Lung (tissue), 12 donors: ENCODE measurements around the gene TNFRSF1A. TPM values are rescaled to one million over a fixed set of nuclear protein-coding genes. Genes with fewer than 3 reads are reported as not detected.

ENCODE experiments used
- ATAC-seq: fragments of 200-7000 bp; cut with Tn5 transposase; one replicate; pipeline ENCODE4 v1.9.1; 2020; ENCODE audit warnings: moderate number of reproducible peaks; ENCODE audit not compliant: insufficient read depth, low FRiP score
- DNase-seq, 3 donors: peaks; one replicate each; pipeline ENCODE4 v3.0.0-alpha.2; 2013 to 2017
- H3K27ac ChIP-seq, 2 donors: one replicate each; pipeline ENCODE4 v1.5.1; 2013; ENCODE audit warnings: mild to moderate bottlenecking in 2 of 2, moderate library complexity in 2 of 2, control low read depth in 1 of 2, inconsistent platforms in 1 of 2, low read depth in 1 of 2, low read length in 1 of 2
- H3K27me3 ChIP-seq, 3 donors: one replicate each; pipeline ENCODE4 v1.5.1; 2013; ENCODE audit warnings: low read length in 2 of 3; ENCODE audit not compliant: control insufficient read depth in 3 of 3, insufficient read depth in 3 of 3
- H3K36me3 ChIP-seq, 4 donors: one replicate each; pipeline ENCODE4 v1.5.1; 2013; ENCODE audit warnings: low read length in 4 of 4, mild to moderate bottlenecking in 1 of 4, moderate library complexity in 1 of 4; ENCODE audit not compliant: control insufficient read depth in 4 of 4, insufficient read depth in 4 of 4
- H3K4me1 ChIP-seq, 5 donors: one replicate each; pipeline ENCODE4 v1.5.1; 2013; ENCODE audit warnings: low read length in 5 of 5, mild to moderate bottlenecking in 2 of 5, moderate library complexity in 1 of 5; ENCODE audit not compliant: control insufficient read depth in 5 of 5, insufficient read depth in 5 of 5
- H3K4me3 ChIP-seq: one replicate; pipeline ENCODE4 v1.5.1; 2013; ENCODE audit warnings: mild to moderate bottlenecking, control low read depth, moderate library complexity
- H3K9ac ChIP-seq, 2 donors: one replicate each; pipeline ENCODE4 v1.5.1; 2013; ENCODE audit warnings: low read length in 2 of 2, control low read depth in 1 of 2; ENCODE audit not compliant: insufficient read depth in 1 of 2
- H3K9me3 ChIP-seq, 4 donors: one replicate each; pipeline ENCODE4 v1.5.1; 2013; ENCODE audit warnings: low read length in 3 of 4, mild to moderate bottlenecking in 1 of 4, moderate library complexity in 1 of 4; ENCODE audit not compliant: control insufficient read depth in 4 of 4, insufficient read depth in 3 of 4
- WGBS, 2 donors: extraction: QIAGEN DNeasy Blood & Tissue Kit; methylation state at CpG; one replicate each; pipeline ENCODE4 v1.1.7; 2013; 5-methylcytosine and 5-hydroxymethylcytosine counted together
- polyA plus RNA-seq, 2 donors: library from polyadenylated mRNA; stranded (reverse); fragments of 200-250 nt; gene quantifications; one replicate each; pipeline ENCODE4 v1.2.1, GENCODE V29; 2013
- total RNA-seq, 2 donors: library from RNA; depleted of rRNA in 1 of 2; stranded (reverse); fragments of >200 nt in 1 of 2; gene quantifications; one replicate each; pipeline ENCODE4 v1.2.1, GENCODE V29; 2014 to 2021
- TF ChIP-seq, protein P1 (sequence below): IDR thresholded peaks from 2 replicates; pipeline ENCODE4 v1.5.1; 2012; ENCODE audit warnings: mild to moderate bottlenecking; ENCODE audit errors: control extremely low read depth, extremely low read depth
- donor health status: control.
- donor health status: control.
- donor health status: Bipolar disorder and iron deficiency.
- donor health status: healthy.
- donor health status: DM: yes; HTN: yes; CAD: no.

The TNFRSF1A gene
- total and polyA plus RNA-seq, 4 donors = 81.6 to 184 (median 178) TPM

DNA sequence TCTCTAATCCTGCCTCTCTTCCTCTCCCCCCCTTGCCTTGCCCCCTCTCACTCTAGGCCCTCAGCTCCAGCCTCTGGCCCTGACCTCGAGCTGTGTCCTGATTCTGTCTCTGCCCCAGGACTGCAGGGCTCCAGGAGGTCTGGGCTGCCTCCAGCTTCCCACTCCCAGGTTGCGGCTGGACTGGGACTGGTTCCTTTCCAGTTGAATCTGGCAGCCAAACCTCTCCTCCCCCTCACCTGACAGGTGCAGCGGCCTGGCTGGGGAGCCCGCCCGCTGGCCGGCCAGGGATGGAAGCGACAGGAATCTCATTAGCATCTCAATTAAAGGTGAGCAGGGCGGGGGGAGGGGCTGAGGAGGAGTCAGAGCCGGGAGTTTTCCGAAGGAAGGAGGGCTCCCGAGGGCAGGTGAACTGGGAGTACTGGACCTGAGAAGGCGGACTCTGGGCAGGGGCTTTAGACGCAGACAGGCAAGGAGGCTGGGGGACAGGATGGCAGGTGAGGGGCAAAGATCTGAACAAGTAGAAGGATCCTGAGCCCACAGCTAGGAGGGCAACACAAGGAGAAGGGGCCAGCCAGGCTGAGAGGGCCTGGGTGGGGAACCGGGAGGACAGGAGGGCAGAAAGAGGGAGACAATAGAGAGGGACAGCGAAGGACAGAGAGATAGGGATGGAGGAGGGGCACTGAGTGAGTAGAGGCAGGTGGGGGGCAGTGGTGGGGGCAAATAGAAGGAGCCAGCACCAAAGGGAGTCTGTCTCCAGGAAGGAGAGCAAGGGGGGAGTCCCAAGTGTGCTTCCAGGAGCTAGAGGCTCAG is 33.6 kb upstream of the TNFRSF1A start, which contains the start of gene SCNN1A:
SCNN1A (minus strand) TSS at position 295 of the 810 bp plus-strand sequence. CDS start 780 bp downstream, outside the sequence.
- TF ChIP-seq, protein P1, sequence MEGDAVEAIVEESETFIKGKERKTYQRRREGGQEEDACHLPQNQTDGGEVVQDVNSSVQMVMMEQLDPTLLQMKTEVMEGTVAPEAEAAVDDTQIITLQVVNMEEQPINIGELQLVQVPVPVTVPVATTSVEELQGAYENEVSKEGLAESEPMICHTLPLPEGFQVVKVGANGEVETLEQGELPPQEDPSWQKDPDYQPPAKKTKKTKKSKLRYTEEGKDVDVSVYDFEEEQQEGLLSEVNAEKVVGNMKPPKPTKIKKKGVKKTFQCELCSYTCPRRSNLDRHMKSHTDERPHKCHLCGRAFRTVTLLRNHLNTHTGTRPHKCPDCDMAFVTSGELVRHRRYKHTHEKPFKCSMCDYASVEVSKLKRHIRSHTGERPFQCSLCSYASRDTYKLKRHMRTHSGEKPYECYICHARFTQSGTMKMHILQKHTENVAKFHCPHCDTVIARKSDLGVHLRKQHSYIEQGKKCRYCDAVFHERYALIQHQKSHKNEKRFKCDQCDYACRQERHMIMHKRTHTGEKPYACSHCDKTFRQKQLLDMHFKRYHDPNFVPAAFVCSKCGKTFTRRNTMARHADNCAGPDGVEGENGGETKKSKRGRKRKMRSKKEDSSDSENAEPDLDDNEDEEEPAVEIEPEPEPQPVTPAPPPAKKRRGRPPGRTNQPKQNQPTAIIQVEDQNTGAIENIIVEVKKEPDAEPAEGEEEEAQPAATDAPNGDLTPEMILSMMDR = no peak
- ATAC-seq (peak; percentile 12), DNase-seq (no peak)
- peak within 1 kb of the TSS in 1 of 2 donors; percentile 89 for H3K27ac ChIP-seq
- WGBS, 2 donors = 70 to 88% methylated on average over 15 of the region's 15 CpGs
- H3K36me3 ChIP-seq = no peaks in the 10 kb centered on the region
- H3K9ac ChIP-seq = peak within 1 kb of the TSS in 1 of 2 donors; percentile 13
- H3K4me3 ChIP-seq = peak within 1 kb of the TSS; percentile 9
- no peaks in the 10 kb centered on the region for H3K9me3 ChIP-seq
- peaks cover 0 to 39% (median 13%) of the 10 kb centered on the region in 5 donors for H3K4me1 ChIP-seq
- no peaks in the 10 kb centered on the region for H3K27me3 ChIP-seq

DNA sequence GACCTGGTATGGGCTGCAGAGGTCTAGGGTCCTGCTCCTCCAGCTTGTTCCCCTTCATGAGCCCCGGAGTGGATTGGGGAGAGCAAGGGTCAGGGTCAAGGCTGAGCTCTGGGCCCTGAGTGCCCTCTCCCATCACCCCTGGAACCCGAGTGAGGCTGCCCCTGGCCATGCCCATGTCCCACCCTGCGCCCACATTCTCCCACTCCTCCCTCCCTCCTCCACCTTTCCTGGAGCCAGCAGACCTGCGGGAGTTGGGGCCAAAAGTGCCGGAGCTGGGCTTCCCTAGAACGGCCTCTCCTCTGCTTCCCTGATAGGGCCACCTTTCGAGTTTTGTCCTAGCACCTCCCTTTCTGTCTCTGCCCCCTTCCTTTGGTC is 32.9 kb upstream of the TNFRSF1A start:
- no peaks in the 10 kb centered on the region for H3K27me3 ChIP-seq
- DNase-seq (no peak), ATAC-seq (no peak)
- no peaks in the 10 kb centered on the region for H3K9me3 ChIP-seq
- 71 to 81% methylated on average over 7 of the region's 7 CpGs for WGBS, 2 donors
- no peak overlapping the region for H3K9ac ChIP-seq
- TF ChIP-seq, protein P1 = no peak
- H3K4me1 ChIP-seq = peaks cover 0 to 34% (median 19%) of the 10 kb centered on the region in 5 donors
- H3K27ac ChIP-seq = peak overlapping the region in 1 of 2 donors; percentile 89
- peak overlapping the region; percentile 9 for H3K4me3 ChIP-seq
- H3K36me3 ChIP-seq = no peaks in the 10 kb centered on the region

DNA sequence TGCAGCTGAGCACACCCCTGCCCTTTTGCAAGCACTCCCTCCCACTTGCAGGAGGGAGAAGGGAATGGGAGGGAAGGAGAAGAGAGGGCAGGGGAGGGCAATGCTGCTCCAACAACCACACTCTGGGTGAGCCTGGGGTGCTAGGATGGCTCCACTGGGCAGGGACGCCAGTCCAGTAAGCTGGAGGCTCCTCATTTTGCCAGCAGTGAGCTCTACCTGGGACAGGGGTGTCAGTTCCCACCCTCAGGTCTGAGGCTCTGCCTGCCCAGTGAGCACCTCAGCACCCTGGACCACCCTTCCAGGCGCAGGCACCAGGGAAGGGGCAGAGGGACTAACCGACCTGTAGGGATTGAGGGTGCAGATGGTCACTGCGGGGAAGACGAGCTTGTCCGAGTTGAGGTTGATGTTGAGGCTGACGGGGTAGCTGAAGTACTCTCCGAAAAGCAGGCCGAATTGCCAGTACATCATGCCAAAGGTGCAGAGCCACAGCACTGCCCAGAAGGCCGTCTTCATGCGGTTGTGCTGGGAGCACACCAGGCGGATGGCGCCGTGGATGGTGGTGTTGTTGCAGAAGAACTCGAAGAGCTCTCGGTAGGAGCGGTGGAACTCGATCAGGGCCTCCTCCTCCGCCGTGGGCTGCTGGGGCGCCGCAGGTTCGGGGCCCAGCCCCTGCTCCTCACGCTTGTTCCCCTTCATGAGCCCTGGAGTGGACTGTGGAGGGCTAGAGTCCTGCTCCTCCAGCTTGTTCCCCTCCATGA is 32.3 kb upstream of the TNFRSF1A start:
- peak overlapping the region in 1 of 2 donors; percentile 89 for H3K27ac ChIP-seq
- DNase-seq = no peak
- WGBS, 2 donors = 74 to 85% methylated on average over 24 of the region's 24 CpGs
- H3K36me3 ChIP-seq = no peaks in the 10 kb centered on the region
- H3K9me3 ChIP-seq = no peaks in the 10 kb centered on the region
- no peaks in the 10 kb centered on the region for H3K27me3 ChIP-seq
- H3K4me1 ChIP-seq = peaks cover 0 to 32% (median 20%) of the 10 kb centered on the region in 5 donors
- H3K4me3 ChIP-seq = peak overlapping the region; percentile 9
- H3K9ac ChIP-seq = no peak overlapping the region
- TF ChIP-seq, protein P1 = no peak
- no peak for ATAC-seq
